Smooth muscle cell (in vitro differentiated cells): Measurements from ENCODE around the gene TNFSF10. TPM values are rescaled to one million over a fixed set of nuclear protein-coding genes. Genes with fewer than 3 reads are reported as not detected.

Experiments used
- DNase-seq: peaks from one replicate; lab custom pipeline; 2025; ENCODE audit not compliant: unreplicated experiment; lab: John Stamatoyannopoulos, UW
- H2AFZ ChIP-seq: fragments of 200-600 bp; sonication (generic); 2 replicates; pipeline ENCODE4 v1.6.0; 2016; ENCODE audit warnings: antibody characterized with exemption, low read depth, mild to moderate bottlenecking
- H3F3A ChIP-seq: fragments of 200-600 bp; sonication (generic); 2 replicates; pipeline ENCODE4 v1.6.0; 2017; ENCODE audit warnings: antibody characterized with exemption, low read depth
- H3K27ac ChIP-seq: fragments of 200-600 bp; sonication (generic); 2 replicates; pipeline ENCODE4 v1.5.1; 2016; ENCODE audit warnings: low read depth, mild to moderate bottlenecking
- H3K27me3 ChIP-seq: fragments of 200-600 bp; sonication (generic); 2 replicates; pipeline ENCODE4 v1.6.1; 2016; ENCODE audit warnings: low read depth, mild to moderate bottlenecking
- H3K36me3 ChIP-seq: fragments of 200-600 bp; sonication (generic); 2 replicates; pipeline ENCODE4 v1.5.1; 2016; ENCODE audit warnings: low read depth
- H3K4me1 ChIP-seq: fragments of 200-600 bp; sonication (generic); 2 replicates; pipeline ENCODE4 v1.5.1; 2016; ENCODE audit warnings: low read depth
- H3K4me2 ChIP-seq: fragments of 200-600 bp; sonication (generic); 2 replicates; pipeline ENCODE4 v1.6.0; 2016; ENCODE audit warnings: mild to moderate bottlenecking
- H3K4me3 ChIP-seq: fragments of 200-600 bp; sonication (generic); 2 replicates; pipeline ENCODE4 v1.5.1; 2016; ENCODE audit warnings: mild to moderate bottlenecking
- H3K79me2 ChIP-seq: fragments of 200-600 bp; sonication (generic); 2 replicates; pipeline ENCODE4 v1.6.0; 2016; ENCODE audit warnings: low read depth, mild to moderate bottlenecking
- H3K9ac ChIP-seq: fragments of 200-600 bp; sonication (generic); 2 replicates; pipeline ENCODE4 v1.6.0; 2016; ENCODE audit warnings: low read depth
- H3K9me3 ChIP-seq: fragments of 200-600 bp; sonication (generic); replicated peaks from 2 replicates; pipeline ENCODE4 v1.5.1; 2016; ENCODE audit warnings: low read depth
- H4K20me1 ChIP-seq: fragments of 200-600 bp; sonication (generic); 2 replicates; pipeline ENCODE4 v1.6.0; 2016; ENCODE audit warnings: low read depth
- CTCF ChIP-seq: fragments of 200-600 bp; sonication (generic); IDR thresholded peaks from 2 replicates; pipeline ENCODE4 v1.5.1; 2017; ENCODE audit warnings: borderline replicate concordance, mild to moderate bottlenecking, antibody characterized with exemption; ENCODE audit not compliant: insufficient read depth, poor library complexity, severe bottlenecking
- WGBS: methylation state at CpG from one replicate; pipeline ENCODE4 v1.1.7; 2016; ENCODE audit warnings: low lambda C conversion rate; 5-methylcytosine and 5-hydroxymethylcytosine counted together
- polyA plus RNA-seq: library from polyadenylated mRNA; unstranded; fragments of >200 nt; fragmentation: Nextera tagmentation; extraction: Ambion mirVana; gene quantifications from 2 replicates; pipeline ENCODE4 v1.2.1, GENCODE V29; 2016
- total RNA-seq: library from RNA; depleted of rRNA; stranded (reverse); fragments of >200 nt; gene quantifications from 2 replicates; pipeline ENCODE4 v1.2.3, GENCODE V29; 2014

TNFSF10 gene
- total and polyA plus RNA-seq, 2 experiments from 2014 or later, result 22.4 to 37.1 TPM

DNA sequence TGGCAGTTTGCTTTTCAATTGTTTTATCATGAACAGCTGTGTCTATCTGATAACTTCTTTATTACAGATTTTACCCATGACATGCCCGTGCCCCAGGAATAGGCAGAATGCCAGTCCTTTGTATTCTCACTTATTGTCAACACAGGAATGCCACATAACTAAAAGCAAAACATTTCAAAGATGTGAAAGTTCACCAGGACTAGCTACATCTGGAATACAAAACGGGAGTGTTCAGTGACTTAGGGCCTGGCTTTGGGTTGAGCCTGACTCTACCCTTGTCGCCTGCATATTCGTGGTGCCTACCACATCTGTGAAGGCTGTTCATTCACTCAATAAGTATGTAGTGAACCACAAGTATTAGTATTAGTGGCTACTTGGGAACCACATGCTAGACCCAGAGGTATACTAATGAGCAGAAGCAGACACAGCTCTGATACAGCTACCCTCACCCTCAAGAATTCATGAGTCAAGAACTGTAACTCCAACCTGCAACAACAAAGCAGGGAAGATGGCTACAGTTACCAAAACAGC, 2.9 kb downstream of the TNFSF10 start:
- Histone ChIP-seq H3K4me3 (no peak overlapping the region), H3K4me2 (peak overlapping the region; percentile 62), H3K9ac (peak overlapping the region; percentile 64), H3K36me3 (no peaks in the 10 kb centered on the region), H2AFZ (no peak overlapping the region), H3F3A (peaks cover 26% of the 10 kb centered on the region), H3K4me1 (peaks cover 4% of the 10 kb centered on the region), H4K20me1 (no peaks in the 10 kb centered on the region), H3K27me3 (no peaks in the 10 kb centered on the region), H3K9me3 (no peaks in the 10 kb centered on the region), H3K79me2 (no peaks in the 10 kb centered on the region), H3K27ac (peak overlapping the region; percentile 91)
- TF ChIP-seq CTCF, result no peak
- 32% methylated on average over 4 of the region's 4 CpGs for WGBS
- no peak for DNase-seq

GRCh38 chr3:172519740-172520139, 3.5 kb downstream of the TNFSF10 start:
- Histone ChIP-seq H3K79me2 (no peaks in the 10 kb centered on the region), H2AFZ (no peak overlapping the region), H3K9me3 (no peaks in the 10 kb centered on the region), H4K20me1 (no peaks in the 10 kb centered on the region), H3F3A (peaks cover 26% of the 10 kb centered on the region), H3K4me3 (no peak overlapping the region), H3K27me3 (no peaks in the 10 kb centered on the region), H3K27ac (peak overlapping the region; percentile 90), H3K4me1 (peaks cover 4% of the 10 kb centered on the region), H3K4me2 (peak overlapping the region; percentile 62), H3K36me3 (no peaks in the 10 kb centered on the region), H3K9ac (peak overlapping the region; percentile 64)
- 83% methylated on average over 5 of the region's 5 CpGs for WGBS
- no peak for DNase-seq
- TF ChIP-seq CTCF, result no peak

DNA sequence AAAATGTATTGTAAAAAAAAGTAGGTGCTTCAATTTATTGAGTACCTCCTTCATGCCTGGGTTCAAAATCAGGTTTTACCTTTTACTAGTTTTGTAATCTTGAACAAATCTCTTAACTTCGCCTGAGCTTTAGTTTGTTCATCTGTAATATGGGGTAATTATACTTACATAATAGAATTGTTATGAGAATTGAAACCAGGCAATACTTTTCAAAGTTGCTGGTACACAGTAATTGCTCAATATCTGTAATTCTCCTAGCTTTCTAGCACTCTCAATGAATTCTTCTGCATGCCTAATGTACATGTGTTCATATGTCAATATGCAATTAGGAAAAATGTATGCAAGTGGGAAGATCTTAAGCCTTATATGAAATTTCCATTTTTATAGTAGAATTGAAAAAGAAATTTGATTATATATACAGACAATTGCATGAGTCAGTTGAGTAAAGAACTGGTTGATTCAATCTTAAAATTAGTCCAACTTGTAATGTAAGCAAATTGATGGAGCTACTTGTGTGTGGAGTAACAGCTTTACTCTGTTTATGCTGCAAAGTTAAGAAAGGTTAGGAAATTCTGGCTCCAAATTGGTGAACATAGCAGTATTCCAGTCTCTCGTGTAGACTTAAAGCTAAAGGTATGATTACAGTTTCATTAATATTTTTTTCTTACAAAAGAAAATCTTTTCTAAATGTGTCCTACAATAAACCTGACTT, 4.1 kb downstream of the TNFSF10 start:
- WGBS, result 85% methylated on average over 2 of the region's 2 CpGs
- H3K4me1 ChIP-seq, result peaks cover 4% of the 10 kb centered on the region
- no peaks in the 10 kb centered on the region for H4K20me1 ChIP-seq
- H3K9me3 ChIP-seq, result no peaks in the 10 kb centered on the region
- H3K9ac ChIP-seq, result no peak overlapping the region
- H3K79me2 ChIP-seq, result no peaks in the 10 kb centered on the region
- DNase-seq, result no peak
- H2AFZ ChIP-seq, result no peak overlapping the region
- H3K27ac ChIP-seq, result peak overlapping the region; percentile 90
- H3K27me3 ChIP-seq, result no peaks in the 10 kb centered on the region
- no peak for TF ChIP-seq CTCF
- H3K4me3 ChIP-seq, result no peak overlapping the region
- H3K4me2 ChIP-seq, result peak overlapping the region; percentile 62
- no peaks in the 10 kb centered on the region for H3K36me3 ChIP-seq
- peaks cover 26% of the 10 kb centered on the region for H3F3A ChIP-seq

- TF ChIP-seq CTCF, result no peak
- H3K27ac ChIP-seq, result peak overlapping the region; percentile 90
- H2AFZ ChIP-seq, result no peak overlapping the region
- H3K9me3 ChIP-seq, result no peaks in the 10 kb centered on the region
- H3K4me1 ChIP-seq, result peaks cover 4% of the 10 kb centered on the region
- no peaks in the 10 kb centered on the region for H3K27me3 ChIP-seq
- H4K20me1 ChIP-seq, result no peaks in the 10 kb centered on the region
- 92% methylated on average over 8 of the region's 8 CpGs for WGBS
- no peaks in the 10 kb centered on the region for H3K36me3 ChIP-seq
- peaks cover 26% of the 10 kb centered on the region for H3F3A ChIP-seq
- H3K4me2 ChIP-seq, result no peak overlapping the region
- H3K9ac ChIP-seq, result no peak overlapping the region
- no peak overlapping the region for H3K4me3 ChIP-seq
- no peak for DNase-seq
- H3K79me2 ChIP-seq, result no peaks in the 10 kb centered on the region
Observed at GRCh38 chr3:172517859-172518466, 5.3 kb downstream of the TNFSF10 start.
